Colonic mucosa (tissue), 4 donors: ENCODE results near the gene HOXB8. TPM values are rescaled to one million over a fixed set of nuclear protein-coding genes. Genes with fewer than 3 reads are reported as not detected.

Experiments
- DNase-seq: peaks from one replicate; pipeline ENCODE4 v3.0.0-alpha.2; 2020
- H3K27ac ChIP-seq: fragments of 200-600 bp; one replicate; pipeline ENCODE4 v1.8.0; 2021
- H3K27me3 ChIP-seq: fragments of 200-600 bp; one replicate; pipeline ENCODE4 v1.8.0; 2021
- H3K36me3 ChIP-seq: fragments of 200-600 bp; one replicate; pipeline ENCODE4 v1.8.0; 2021
- H3K4me1 ChIP-seq: fragments of 200-600 bp; one replicate; pipeline ENCODE4 v1.8.0; 2021; ENCODE audit warnings: mild to moderate bottlenecking
- H3K4me3 ChIP-seq: fragments of 200-600 bp; one replicate; pipeline ENCODE4 v1.8.0; 2021
- H3K9ac ChIP-seq, 2 donors: one replicate each; pipeline ENCODE4 v1.7.0; 2013; ENCODE audit warnings: control low read depth in 2 of 2, low read depth in 2 of 2, low read length in 2 of 2
- H3K9me3 ChIP-seq: fragments of 200-600 bp; one replicate; pipeline ENCODE4 v1.8.0; 2021
- CTCF ChIP-seq: fragments of 200-600 bp; IDR thresholded peaks from one replicate; pipeline ENCODE4 v1.8.0; 2022; ENCODE audit warnings: antibody characterized with exemption, mild to moderate bottlenecking
- intact Hi-C: fragments of 100-400 bp; cut with DNase I; formaldehyde crosslinking; loops from one replicate; pipeline ENCODE4 v1.14.1; 2022
- total RNA-seq, 2 donors: library from RNA; stranded (reverse); fragmentation: NEBNext Ultra II Directional in 1 of 2; extraction: Animal tissue kit (Norgen Biotek cat#: 25700) in 1 of 2; gene quantifications; one replicate each; pipeline ENCODE4 v1.2.1, GENCODE V29; 2021
- donor health status: healthy.
- donor health status: DM: no; HTN: no; CAD: no.
- donor health status: DM: no; HTN: no; CAD: no.

HOXB8 gene
- total RNA-seq, 2 donors from 2014 or later = 4.2 to 7.4 TPM

DNA sequence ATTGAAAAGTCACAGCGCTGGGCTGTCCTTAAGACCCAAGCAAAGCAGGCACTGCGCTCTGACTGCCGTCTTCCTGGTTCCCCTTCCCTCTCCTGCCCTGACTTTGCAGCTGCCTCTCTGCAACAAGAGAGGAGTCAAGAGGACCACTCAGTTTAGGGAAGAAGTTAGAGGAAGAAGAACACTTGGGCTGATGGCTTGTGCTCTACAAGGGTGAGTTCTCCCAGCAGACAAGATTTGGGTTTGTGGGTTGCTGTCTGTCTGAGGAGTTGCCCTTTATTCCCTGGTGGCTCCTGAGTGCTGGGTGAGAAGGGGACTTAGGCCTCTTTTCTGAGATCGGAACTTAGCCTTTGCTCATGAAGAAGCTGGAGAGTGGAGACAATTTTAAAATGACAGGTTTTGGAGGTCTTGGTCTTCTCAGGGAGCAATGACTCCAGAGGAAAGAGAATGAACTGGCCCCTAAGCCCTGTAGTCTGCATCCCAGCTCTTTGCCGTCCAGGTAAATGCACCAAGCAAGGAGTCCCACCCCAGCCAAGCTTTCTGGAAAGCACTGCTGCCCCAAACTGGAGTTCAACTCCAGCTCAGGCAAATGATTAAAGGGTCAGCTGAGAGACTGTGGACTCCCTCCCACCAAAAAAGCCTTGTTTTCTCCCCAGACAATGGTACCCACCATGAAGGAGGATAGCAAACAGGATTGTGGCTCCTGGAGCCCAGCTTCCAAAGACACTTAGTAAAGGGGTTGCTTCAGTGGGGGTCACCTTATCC lies 13.7 kb upstream of the HOXB8 start:
- no peak for TF ChIP-seq CTCF
- Histone ChIP-seq H3K36me3 (no peaks in the 10 kb centered on the region), H3K27ac (peak overlapping the region; percentile 82), H3K9ac (peak overlapping the region; percentile 19 to 71), H3K9me3 (no peaks in the 10 kb centered on the region), H3K4me1 (peaks cover 21% of the 10 kb centered on the region), H3K4me3 (no peak overlapping the region), H3K27me3 (peaks cover 40% of the 10 kb centered on the region)
- no peak for DNase-seq
- intact Hi-C loops = loop anchor here (10.0 kb wide), 1 partner anchor 484 kb away; no protein-coding TSS in a partner anchor

GRCh38 chr17:48627623-48628521 lies 12.8 kb upstream of the HOXB8 start:
- H3K4me1 ChIP-seq = peaks cover 21% of the 10 kb centered on the region
- no peak for TF ChIP-seq CTCF
- DNase-seq = no peak
- peak overlapping the region; percentile 38 to 71 for H3K9ac ChIP-seq
- no peak overlapping the region for H3K4me3 ChIP-seq
- H3K27ac ChIP-seq = peak overlapping the region; percentile 82
- no peaks in the 10 kb centered on the region for H3K9me3 ChIP-seq
- intact Hi-C loops = loop anchor here (10.0 kb wide), 1 partner anchor 483 kb away; no protein-coding TSS in a partner anchor
- peaks cover 35% of the 10 kb centered on the region for H3K27me3 ChIP-seq
- no peaks in the 10 kb centered on the region for H3K36me3 ChIP-seq

GRCh38 chr17:48627118-48627597 lies 12.1 kb upstream of the HOXB8 start:
- peak overlapping the region; percentile 82 for H3K27ac ChIP-seq
- no peaks in the 10 kb centered on the region for H3K36me3 ChIP-seq
- no peak for TF ChIP-seq CTCF
- H3K4me3 ChIP-seq = peak overlapping the region; percentile 48
- no peaks in the 10 kb centered on the region for H3K9me3 ChIP-seq
- H3K9ac ChIP-seq = peak overlapping the region; percentile 38 to 71
- intact Hi-C loops = loop anchor here (10.0 kb wide), 1 partner anchor 482 kb away; no protein-coding TSS in a partner anchor
- peaks cover 19% of the 10 kb centered on the region for H3K4me1 ChIP-seq
- no peak for DNase-seq
- H3K27me3 ChIP-seq = peaks cover 35% of the 10 kb centered on the region

- DNase-seq = peak; percentile 77
- Histone ChIP-seq H3K36me3 (no peaks in the 10 kb centered on the region), H3K4me1 (peaks cover 12% of the 10 kb centered on the region), H3K9ac (peak within 1 kb of the TSS; percentile 71 to 73), H3K27me3 (peaks cover 37% of the 10 kb centered on the region), H3K9me3 (no peaks in the 10 kb centered on the region), H3K4me3 (peak within 1 kb of the TSS; percentile 48), H3K27ac (peak within 1 kb of the TSS; percentile 82)
- intact Hi-C loops = loop anchor here (10.0 kb wide), 1 partner anchor 482 kb away; no protein-coding TSS in a partner anchor
- TF ChIP-seq CTCF = no peak
These were observed 11.4 kb upstream of the HOXB8 start, which contains the start of gene HOXB9 for GRCh38 chr17:48626245-48627117. HOXB9 (minus strand) TSS chr17:48626358; CDS start chr17:48626269, 89 bp downstream.
